Hematopoietic multipotent progenitor cell treated with erythropoietin and hydrocortisone succinate and interleukin-3 and kit ligand, for 15 days (in vitro differentiated cells): ENCODE results near the gene CLIC5.

Experiments used
- DNase-seq: peaks from one replicate; pipeline ENCODE4 v3.0.0-alpha.2; 2015; ENCODE audit warnings: low spot score

Gene CLIC5

GRCh38 chr6:45838451-45838850, 177.2 kb downstream of the CLIC5 start:
- no peak for DNase-seq

- DNase-seq, result no peak
These were observed 178.0 kb downstream of the CLIC5 start for GRCh38 chr6:45837541-45838200.

GRCh38 chr6:45836984-45837383, 178.7 kb downstream of the CLIC5 start:
- no peak for DNase-seq

- no peak for DNase-seq
These were observed 179.2 kb downstream of the CLIC5 start for GRCh38 chr6:45836438-45836824.

GRCh38 chr6:45835721-45836437, 179.8 kb downstream of the CLIC5 start:
- no peak for DNase-seq

- DNase-seq, result no peak
These were observed 183.6 kb downstream of the CLIC5 start for GRCh38 chr6:45832063-45832462.
